Keratinocyte (primary cell): ENCODE measurements around the gene MRTFB. TPM values are rescaled to one million over a fixed set of nuclear protein-coding genes. Genes with fewer than 3 reads are reported as not detected.

ENCODE experiments used
- DNase-seq: peaks from one replicate; pipeline ENCODE4 v3.0.0-alpha.2; 2011; ENCODE audit warnings: low read depth, missing footprints, low spot score
- FAIRE-seq: peaks from 2 replicates; lab custom pipeline; 2011; peaks lifted over from hg19 to GRCh38; lab: Jason Lieb, UNC
- H2AFZ ChIP-seq: 2 replicates; pipeline ENCODE4 v1.6.0; 2012; ENCODE audit warnings: low read length, control low read depth, inconsistent platforms; ENCODE audit not compliant: control insufficient read depth
- H3K27ac ChIP-seq: 2 replicates; pipeline ENCODE4 v1.5.1; 2011; ENCODE audit warnings: low read length; ENCODE audit not compliant: control insufficient read depth, insufficient read depth
- H3K27me3 ChIP-seq: 3 replicates; pipeline ENCODE4 v1.6.0; 2011; ENCODE audit warnings: low read length; ENCODE audit not compliant: control insufficient read depth, insufficient read depth; ENCODE audit errors: extremely low read depth
- H3K36me3 ChIP-seq, 2 experiments: 2 replicates in 1 of 2; 3 replicates in 1 of 2; pipeline ENCODE4 v1.5.1; 2011; ENCODE audit warnings: low read length in 2 of 2, mild to moderate bottlenecking in 1 of 2; ENCODE audit not compliant: control insufficient read depth in 2 of 2, insufficient read depth in 2 of 2; ENCODE audit errors: extremely low read depth in 1 of 2
- H3K4me1 ChIP-seq: 3 replicates; pipeline ENCODE4 v1.5.1; 2011; ENCODE audit warnings: low read length; ENCODE audit not compliant: control insufficient read depth, insufficient read depth; ENCODE audit errors: extremely low read depth
- H3K4me2 ChIP-seq: 3 replicates; pipeline ENCODE4 v1.6.0; 2011; ENCODE audit warnings: low read depth, low read length; ENCODE audit not compliant: control insufficient read depth, insufficient read depth; ENCODE audit errors: extremely low read depth
- H3K4me3 ChIP-seq, 3 experiments: fragments of 200-600 bp in 1 of 3; sonication (generic) in 1 of 3; 2 replicates in 2 of 3; 3 replicates in 1 of 3; pipeline ENCODE4 v1.5.1; 2011 to 2016; ENCODE audit warnings: low read length in 3 of 3, mild to moderate bottlenecking in 3 of 3, control low read depth in 2 of 3, inconsistent platforms in 1 of 3, low read depth in 1 of 3, mixed read lengths in 1 of 3, mixed run types in 1 of 3, moderate library complexity in 1 of 3; ENCODE audit not compliant: control insufficient read depth in 2 of 3, insufficient read depth in 2 of 3; ENCODE audit errors: extremely low read depth in 1 of 3
- H3K79me2 ChIP-seq: 2 replicates; pipeline ENCODE4 v1.6.0; 2012; ENCODE audit warnings: low read length; ENCODE audit not compliant: control insufficient read depth, insufficient read depth
- H3K9ac ChIP-seq: 3 replicates; pipeline ENCODE4 v1.6.0; 2011; ENCODE audit warnings: low read length; ENCODE audit not compliant: control insufficient read depth, insufficient read depth; ENCODE audit errors: extremely low read depth
- H3K9me1 ChIP-seq: 3 replicates; pipeline ENCODE4 v1.6.0; 2011; ENCODE audit warnings: low read length; ENCODE audit not compliant: control insufficient read depth, insufficient read depth; ENCODE audit errors: extremely low read depth
- H3K9me3 ChIP-seq: 2 replicates; pipeline ENCODE4 v1.5.1; 2012; ENCODE audit warnings: low read depth, low read length; ENCODE audit not compliant: control insufficient read depth
- H4K20me1 ChIP-seq: 3 replicates; pipeline ENCODE4 v1.6.0; 2011; ENCODE audit warnings: low read length; ENCODE audit not compliant: control insufficient read depth, insufficient read depth; ENCODE audit errors: extremely low read depth
- CTCF ChIP-seq, 3 experiments: IDR thresholded peaks in 1 of 3; conservative IDR thresholded peaks in 1 of 3; optimal IDR thresholded peaks in 1 of 3; 2 replicates in 2 of 3; 3 replicates in 1 of 3; pipeline versions ENCODE3 to v1.5.1; 2011; ENCODE audit warnings: low read length in 3 of 3, mild to moderate bottlenecking in 3 of 3, moderate library complexity in 2 of 3, control low read depth in 1 of 3, inconsistent platforms in 1 of 3; ENCODE audit not compliant: insufficient read depth in 2 of 3; ENCODE audit errors: extremely low read depth in 1 of 3
- EZH2 ChIP-seq: IDR thresholded peaks from one replicate; pipeline ENCODE4 v1.6.1; 2012; ENCODE audit warnings: inconsistent platforms, mild to moderate bottlenecking, low read length, moderate library complexity
- dilution Hi-C: fragments of 300-500 bp; cut with MboI; formaldehyde crosslinking; loops from one replicate; pipeline ENCODE4 v1.7.0; 2020; ENCODE audit warnings: low sequenced_read_pairs; ENCODE audit not compliant: extremely low pct_ligation_motif_present
- polyA plus RNA-seq, 5 experiments: library from polyadenylated mRNA; depleted of rRNA in 3 of 5; stranded (reverse) in 3 of 5; stranded (forward) in 1 of 5; unstranded in 1 of 5; fragments of >200 nt; gene quantifications; 1 replicate in 1 of 5; 2 replicates in 3 of 5; 3 replicates in 1 of 5; pipeline versions ENCODE4 v1.2.1 to v1.2.3, GENCODE V29; 2011 to 2012; ENCODE audit warnings: missing spikeins in 2 of 5, low read depth in 1 of 5, low replicate concordance in 1 of 5

Gene MRTFB
- polyA plus RNA-seq, 1 donor (not counting 4 experiments of a cell fraction or from before 2014, with no cell fraction given): 12.1 TPM

- Histone ChIP-seq H3K9me1 (no peaks in the 10 kb centered on the region), H3K27me3 (no peaks in the 10 kb centered on the region), H3K27ac (no peak overlapping the region), H3K79me2 (peaks cover 52% of the 10 kb centered on the region), H3K9ac (no peak overlapping the region), H3K9me3 (no peaks in the 10 kb centered on the region), H2AFZ (no peak overlapping the region), H3K4me1 (peaks cover 27% of the 10 kb centered on the region), H3K4me2 (no peak overlapping the region), H3K36me3 (no peaks in the 10 kb centered on the region), H3K4me3 (no peak overlapping the region), H4K20me1 (no peaks in the 10 kb centered on the region)
- dilution Hi-C loops: no loop called here
- TF ChIP-seq CTCF (optimal IDR thresholded peaks at IDR 0.05 in 1 of 3, IDR thresholded peaks at IDR 0.05 in 1 of 3, conservative IDR thresholded peaks at IDR 0.05 in 1 of 3; ENCODE audit: extremely low read depth in 1 of 3, insufficient read depth in 2 of 3, low read length in 3 of 3) (no peak), EZH2 (no peak)
- no peak for DNase-seq
- no peak for FAIRE-seq
These were observed 29.7 kb downstream of the MRTFB start for GRCh38 chr16:14100825-14101224.

- Histone ChIP-seq H3K27ac (no peak overlapping the region), H4K20me1 (no peaks in the 10 kb centered on the region), H3K4me3 (no peak overlapping the region), H3K27me3 (no peaks in the 10 kb centered on the region), H2AFZ (no peak overlapping the region), H3K36me3 (no peaks in the 10 kb centered on the region), H3K9me3 (no peaks in the 10 kb centered on the region), H3K9me1 (no peaks in the 10 kb centered on the region), H3K4me1 (peaks cover 23% of the 10 kb centered on the region), H3K4me2 (no peak overlapping the region), H3K79me2 (peaks cover 55% of the 10 kb centered on the region), H3K9ac (no peak overlapping the region)
- dilution Hi-C loops: no loop called here
- DNase-seq (no peak), FAIRE-seq (no peak)
- TF ChIP-seq CTCF (optimal IDR thresholded peaks at IDR 0.05 in 1 of 3, IDR thresholded peaks at IDR 0.05 in 1 of 3, conservative IDR thresholded peaks at IDR 0.05 in 1 of 3; ENCODE audit: extremely low read depth in 1 of 3, insufficient read depth in 2 of 3, low read length in 3 of 3) (no peak), EZH2 (no peak)
These were observed 30.3 kb downstream of the MRTFB start for GRCh38 chr16:14101415-14101814.
